Measurements from ENCODE around the gene NKIRAS1. TPM values are rescaled to one million over a fixed set of nuclear protein-coding genes. Genes with fewer than 3 reads are reported as not detected.

NKIRAS1 gene
- total RNA-seq = 4.1 and 7.7 TPM in 2 replicates

- peak; percentile 81 for DNase-seq (ENCODE audit: extremely low read depth, low read depth, low spot score)
Observed at GRCh38 chr3:23916886-23917678, at the start of gene NKIRAS1, which contains the start of gene RPL15. Gene NKIRAS1, minus strand, starts transcription at chr3:23916990. Its CDS starts 6,086 bp downstream, at chr3:23910904. Gene RPL15, plus strand, starts transcription at chr3:23917132. Its CDS starts 728 bp downstream, at chr3:23917860.

GRCh38 chr3:23966328-23966727, 49.5 kb upstream of the NKIRAS1 start:
- DNase-seq (ENCODE audit: extremely low read depth, low read depth, low spot score) = no peak

- DNase-seq (ENCODE audit: extremely low read depth, low read depth, low spot score) = no peak
Observed at GRCh38 chr3:23964537-23965235, 47.9 kb upstream of the NKIRAS1 start.

- no peak for DNase-seq (ENCODE audit: extremely low read depth, low read depth, low spot score)
Observed at GRCh38 chr3:23961913-23962312, 45.1 kb upstream of the NKIRAS1 start.

GRCh38 chr3:23961066-23961465, 44.3 kb upstream of the NKIRAS1 start:
- DNase-seq (ENCODE audit: extremely low read depth, low read depth, low spot score) = no peak

- DNase-seq (ENCODE audit: extremely low read depth, low read depth, low spot score) = no peak
Observed at GRCh38 chr3:23960649-23961048, 43.9 kb upstream of the NKIRAS1 start.

- peak; percentile 68 for DNase-seq (ENCODE audit: extremely low read depth, low read depth, low spot score)
Observed at GRCh38 chr3:23959135-23959900, 42.5 kb upstream of the NKIRAS1 start.

- no peak for DNase-seq (ENCODE audit: extremely low read depth, low read depth, low spot score)
Observed at GRCh38 chr3:23956701-23957100, 39.9 kb upstream of the NKIRAS1 start.

- no peak for DNase-seq (ENCODE audit: extremely low read depth, low read depth, low spot score)
Observed at GRCh38 chr3:23954144-23954543, 37.4 kb upstream of the NKIRAS1 start.

GRCh38 chr3:23953523-23953922, 36.7 kb upstream of the NKIRAS1 start:
- no peak for DNase-seq (ENCODE audit: extremely low read depth, low read depth, low spot score)

- DNase-seq (ENCODE audit: extremely low read depth, low read depth, low spot score) = no peak
Observed at GRCh38 chr3:23952646-23953045, 35.9 kb upstream of the NKIRAS1 start.

- no peak for DNase-seq (ENCODE audit: extremely low read depth, low read depth, low spot score)
Observed at GRCh38 chr3:23950293-23950692, 33.5 kb upstream of the NKIRAS1 start.

- DNase-seq (ENCODE audit: extremely low read depth, low read depth, low spot score) = no peak
Observed at GRCh38 chr3:23949784-23950183, 33.0 kb upstream of the NKIRAS1 start.

- no peak for DNase-seq (ENCODE audit: extremely low read depth, low read depth, low spot score)
Observed at GRCh38 chr3:23948761-23949160, 32.0 kb upstream of the NKIRAS1 start.

GRCh38 chr3:23945913-23946687, 29.3 kb upstream of the NKIRAS1 start:
- DNase-seq (ENCODE audit: extremely low read depth, low read depth, low spot score) = no peak

- DNase-seq (ENCODE audit: extremely low read depth, low read depth, low spot score) = no peak
Observed at GRCh38 chr3:23945663-23945912, 28.8 kb upstream of the NKIRAS1 start.

GRCh38 chr3:23944861-23945662, 28.3 kb upstream of the NKIRAS1 start, which contains the start of gene NR1D2:
Gene NR1D2, plus strand, starts transcription at chr3:23945286. Its CDS starts 293 bp downstream, at chr3:23945579.
- no peak for DNase-seq (ENCODE audit: extremely low read depth, low read depth, low spot score)

GRCh38 chr3:23944007-23944783, 27.4 kb upstream of the NKIRAS1 start:
- DNase-seq (ENCODE audit: extremely low read depth, low read depth, low spot score) = no peak

GRCh38 chr3:23942546-23942945, 25.8 kb upstream of the NKIRAS1 start:
- no peak for DNase-seq (ENCODE audit: extremely low read depth, low read depth, low spot score)

All from glomerular endothelial cell (primary cell).